PC-3 (cell line): Measurements from ENCODE around the gene CPLANE1. TPM values are rescaled to one million over a fixed set of nuclear protein-coding genes. Genes with fewer than 3 reads are reported as not detected.
"Not testable (repeated sequence)": the region's sequence is repeated elsewhere in the genome, so short reads cannot be mapped to it uniquely, and the experiment has no call there.

Source experiments
- ATAC-seq: fragments of 200-7000 bp; cut with Tn5 transposase; 2 replicates; pipeline ENCODE4 v1.9.1; 2020; ENCODE audit warnings: mild to moderate bottlenecking, moderate library complexity
- BruUV-seq: library from RNA; stranded (reverse); fragments of 400-500 nt; replicated peaks from 2 replicates; lab custom pipeline; 2021; lab: Mats Ljungman, UMichigan
- CTCF ChIA-PET: fragments of 300-600 bp; sonication (Branson Sonifier 250); formaldehyde crosslinking; loops from one replicate; lab custom pipeline; 2022; ENCODE audit warnings: antibody characterized with exemption; lab: Charles Lee
- POLR2A ChIA-PET: fragments of 300-600 bp; sonication (Branson Sonifier 250); formaldehyde crosslinking; loops from one replicate; lab custom pipeline; 2022; ENCODE audit warnings: antibody characterized with exemption; ENCODE audit not compliant: unreplicated experiment; lab: Charles Lee
- DNase-seq: peaks from one replicate; pipeline ENCODE4 v3.0.0-alpha.2; 2015
- H2AFZ ChIP-seq: fragments of 300-600 bp; sonication (generic); 2 replicates; pipeline ENCODE4 v1.6.0; 2016; ENCODE audit warnings: antibody characterized with exemption, low read length
- H3F3A ChIP-seq: fragments of 300-600 bp; sonication (generic); one replicate; pipeline ENCODE4 v1.6.0; 2017; ENCODE audit warnings: antibody characterized with exemption, low read length, control low read depth, mild to moderate bottlenecking; ENCODE audit not compliant: unreplicated experiment
- H3K27ac ChIP-seq: fragments of 300-600 bp; sonication (generic); 2 replicates; pipeline ENCODE4 v1.5.1; 2016; ENCODE audit warnings: mild to moderate bottlenecking, low read length
- H3K27me3 ChIP-seq: fragments of 300-600 bp; sonication (generic); 2 replicates; pipeline ENCODE4 v1.6.1; 2016; ENCODE audit warnings: low read length, mixed read lengths
- H3K36me3 ChIP-seq: fragments of 300-600 bp; sonication (generic); 2 replicates; pipeline ENCODE4 v1.6.1; 2016; ENCODE audit warnings: low read depth, mixed run types, low read length, mixed read lengths
- H3K4me1 ChIP-seq: fragments of 300-600 bp; sonication (generic); 2 replicates; pipeline ENCODE4 v1.5.1; 2016; ENCODE audit warnings: low read length; ENCODE audit not compliant: insufficient read depth
- H3K4me2 ChIP-seq: fragments of 300-600 bp; sonication (generic); 2 replicates; pipeline ENCODE4 v1.6.0; 2016; ENCODE audit warnings: low read length
- H3K4me3 ChIP-seq: fragments of 300-600 bp; sonication (generic); 2 replicates; pipeline ENCODE4 v1.5.1; 2016; ENCODE audit warnings: mild to moderate bottlenecking, low read length, mixed read lengths
- H3K79me2 ChIP-seq: fragments of 300-600 bp; sonication (generic); 2 replicates; pipeline ENCODE4 v1.6.1; 2017; ENCODE audit warnings: low read length, mixed read lengths
- H3K9ac ChIP-seq: fragments of 300-600 bp; sonication (generic); 2 replicates; pipeline ENCODE4 v1.6.0; 2016; ENCODE audit warnings: mild to moderate bottlenecking, low read length
- H3K9me2 ChIP-seq: fragments of 300-600 bp; sonication (generic); replicated peaks from 2 replicates; pipeline ENCODE4 v1.6.1; 2016; ENCODE audit warnings: mixed run types, low read length, mixed read lengths
- H3K9me3 ChIP-seq: fragments of 300-600 bp; sonication (generic); 2 replicates; pipeline ENCODE4 v1.6.1; 2016; ENCODE audit warnings: low read length, mixed read lengths
- H4K20me1 ChIP-seq: fragments of 300-600 bp; sonication (generic); 2 replicates; pipeline ENCODE4 v1.6.1; 2016; ENCODE audit warnings: low read length, mixed read lengths
- CTCF ChIP-seq: fragments of 300-600 bp; sonication (generic); conservative IDR thresholded peaks from 2 replicates; pipeline ENCODE4 v1.5.1; 2017; ENCODE audit warnings: antibody characterized with exemption, low read depth, mild to moderate bottlenecking, low read length
- EZH2 ChIP-seq: fragments of 300-600 bp; sonication (generic); IDR thresholded peaks from one replicate; pipeline ENCODE4 v1.6.1; 2017; ENCODE audit warnings: antibody characterized with exemption, mild to moderate bottlenecking, low read length; ENCODE audit not compliant: unreplicated experiment
- EZH2phosphoT487 ChIP-seq: fragments of 300-600 bp; sonication (generic); IDR thresholded peaks from 2 replicates; pipeline ENCODE4 v1.6.1; 2018; ENCODE audit warnings: mild to moderate bottlenecking, antibody characterized with exemption, low read length, borderline replicate concordance
- intact Hi-C: fragments of 100-400 bp; cut with micrococcal nuclease; formaldehyde crosslinking; loops from 2 replicates; pipeline ENCODE4 v1.9.0; 2023
- total RNA-seq: library from RNA; depleted of rRNA; stranded (reverse); fragments of >200 nt; gene quantifications from 2 replicates; pipeline ENCODE4 v1.2.3, GENCODE V29; 2014

The CPLANE1 gene
- total RNA-seq, 1 experiment from 2014 or later: 10.1 TPM

DNA sequence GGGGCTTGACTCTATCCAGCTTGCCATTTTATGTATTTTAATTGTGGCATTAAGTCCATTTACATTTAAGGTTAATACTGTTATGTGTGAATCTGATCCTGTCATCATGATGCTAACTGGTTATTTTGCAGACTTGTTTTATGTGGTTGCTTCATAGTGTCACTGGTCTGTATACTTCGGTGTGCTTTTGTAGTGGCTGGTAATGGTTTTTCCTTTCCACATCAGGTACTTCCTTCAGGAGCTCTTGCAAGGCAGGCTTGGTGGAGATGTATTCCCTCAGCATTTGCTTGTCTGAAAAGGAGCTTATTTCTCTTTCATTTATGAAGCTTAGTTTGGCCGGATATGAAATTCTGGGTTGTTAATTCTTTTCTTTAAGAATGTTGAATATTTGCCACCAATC lies 145.9 kb downstream of the CPLANE1 start:
- CTCF ChIA-PET: no interaction called here
- no peaks in the 10 kb centered on the region for H4K20me1 ChIP-seq
- no peak for DNase-seq
- no peaks in the 10 kb centered on the region for H3K4me1 ChIP-seq
- H3K4me3 ChIP-seq: no peak overlapping the region
- intact Hi-C loops: no loop called here
- H3K9ac ChIP-seq: no peak overlapping the region
- TF ChIP-seq EZH2phosphoT487: no peak
- TF ChIP-seq CTCF: no peak
- TF ChIP-seq EZH2: no peak
- no peak overlapping the region for H3K4me2 ChIP-seq
- H2AFZ ChIP-seq: no peak overlapping the region
- H3K79me2 ChIP-seq: no peaks in the 10 kb centered on the region
- BruUV-seq: no TSS peak
- ATAC-seq: no peak
- no peaks in the 10 kb centered on the region for H3K9me2 ChIP-seq
- no peaks in the 10 kb centered on the region for H3K9me3 ChIP-seq
- H3K27ac ChIP-seq: no peak overlapping the region
- no peaks in the 10 kb centered on the region for H3F3A ChIP-seq
- H3K27me3 ChIP-seq: no peaks in the 10 kb centered on the region
- POLR2A ChIA-PET: no interaction called here
- H3K36me3 ChIP-seq: no peaks in the 10 kb centered on the region

GRCh38 chr5:37099267-37099666 lies 149.9 kb downstream of the CPLANE1 start:
- H3K9me3 ChIP-seq, CTCF ChIA-PET, H3K4me3 ChIP-seq, H3K27me3 ChIP-seq, H3K9ac ChIP-seq, H3K36me3 ChIP-seq, ATAC-seq, H4K20me1 ChIP-seq, DNase-seq, H3K27ac ChIP-seq, intact Hi-C loops, H2AFZ ChIP-seq, H3K9me2 ChIP-seq, H3F3A ChIP-seq, BruUV-seq, H3K4me1 ChIP-seq, POLR2A ChIA-PET, H3K4me2 ChIP-seq, H3K79me2 ChIP-seq: not testable (repeated sequence)

GRCh38 chr5:37093795-37094194 lies 155.4 kb downstream of the CPLANE1 start:
- POLR2A ChIA-PET, H3K79me2 ChIP-seq, H3K9ac ChIP-seq, H2AFZ ChIP-seq, H3K27ac ChIP-seq, H3F3A ChIP-seq, DNase-seq, H3K9me3 ChIP-seq, H3K27me3 ChIP-seq, H4K20me1 ChIP-seq, H3K4me1 ChIP-seq, H3K36me3 ChIP-seq, H3K4me3 ChIP-seq, H3K9me2 ChIP-seq, ATAC-seq, BruUV-seq, intact Hi-C loops, CTCF ChIA-PET, H3K4me2 ChIP-seq: not testable (repeated sequence)

GRCh38 chr5:37090781-37091180 lies 158.4 kb downstream of the CPLANE1 start:
- no TSS peak for BruUV-seq
- POLR2A ChIA-PET: no interaction called here

More at GRCh38 chr5:37090781-37091180, 158.4 kb downstream of the CPLANE1 start:
- Histone ChIP-seq H4K20me1 (no peaks in the 10 kb centered on the region), H3K9ac (no peak overlapping the region), H2AFZ (no peak overlapping the region), H3K4me1 (no peaks in the 10 kb centered on the region), H3K4me2 (no peak overlapping the region), H3F3A (no peaks in the 10 kb centered on the region), H3K9me2 (no peaks in the 10 kb centered on the region), H3K27ac (no peak overlapping the region), H3K9me3 (no peaks in the 10 kb centered on the region), H3K27me3 (no peaks in the 10 kb centered on the region), H3K4me3 (no peak overlapping the region), H3K36me3 (no peaks in the 10 kb centered on the region), H3K79me2 (no peaks in the 10 kb centered on the region)
- CTCF ChIA-PET: no interaction called here
- DNase-seq: no peak
- ATAC-seq: no peak
- intact Hi-C loops: no loop called here
- TF ChIP-seq EZH2 (no peak), CTCF (no peak), EZH2phosphoT487 (no peak)
